GM23338 (cell line): Measurements from ENCODE around the gene MS4A7.

Experiments used
- EZH2 ChIP-seq: fragments of 200-600 bp; sonication (generic); IDR thresholded peaks from one replicate; pipeline ENCODE4 v1.8.0; 2017; ENCODE audit warnings: antibody characterized with exemption, mild to moderate bottlenecking, low read depth; ENCODE audit not compliant: unreplicated experiment
- POLR2AphosphoS5 ChIP-seq: IDR thresholded peaks from 2 replicates; pipeline ENCODE4 v1.6.1; 2016; ENCODE audit warnings: antibody characterized with exemption, low read depth
- ZNF114 ChIP-seq: fragments of 250-450 bp; sonication (Bioruptor Pico); IDR thresholded peaks from 2 replicates; pipeline ENCODE4 v1.5.0; 2020; ENCODE audit warnings: mild to moderate bottlenecking, moderate library complexity
- TF ChIP-seq, protein P1 (sequence below), 2 experiments: fragments of 200-600 bp in 1 of 2; sonication (generic) in 1 of 2; conservative IDR thresholded peaks; 2 replicates each; pipeline versions ENCODE4 v1.5.1 to v1.6.1; 2016 to 2017; ENCODE audit warnings: antibody characterized with exemption in 2 of 2, low read depth in 2 of 2, mild to moderate bottlenecking in 2 of 2, moderate library complexity in 1 of 2

DNA sequence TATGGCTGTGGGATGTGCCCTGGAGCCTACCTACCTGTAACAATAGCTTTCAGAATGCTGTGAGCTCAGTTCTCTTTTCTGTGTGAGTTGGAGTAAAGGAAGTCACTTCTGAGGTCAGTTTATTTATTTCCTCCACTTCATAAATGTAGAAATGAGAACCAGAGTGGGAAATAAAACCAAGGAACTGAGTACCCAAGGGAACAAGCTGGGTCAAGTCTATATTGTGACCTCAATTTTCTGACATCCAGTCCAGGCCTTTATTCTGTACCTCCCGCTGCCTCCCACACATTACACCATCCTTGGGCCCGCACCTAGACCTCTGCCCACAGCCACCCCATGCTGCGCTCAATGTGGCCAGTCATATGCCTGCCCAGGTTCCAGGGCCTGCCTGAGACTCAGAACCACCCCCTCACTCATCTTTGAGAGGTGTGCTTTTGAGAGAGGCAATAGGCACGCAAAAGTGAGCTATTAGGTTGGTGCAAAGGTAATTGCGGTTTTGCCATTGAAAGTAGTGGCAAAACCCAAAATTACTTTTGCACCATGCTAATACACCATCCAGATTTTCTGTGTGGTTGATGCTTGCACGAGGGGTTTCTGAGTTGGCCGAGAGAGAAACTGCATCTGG, 41.5 kb upstream of the MS4A7 start:
- TF ChIP-seq EZH2: no peak
- TF ChIP-seq, protein P1, sequence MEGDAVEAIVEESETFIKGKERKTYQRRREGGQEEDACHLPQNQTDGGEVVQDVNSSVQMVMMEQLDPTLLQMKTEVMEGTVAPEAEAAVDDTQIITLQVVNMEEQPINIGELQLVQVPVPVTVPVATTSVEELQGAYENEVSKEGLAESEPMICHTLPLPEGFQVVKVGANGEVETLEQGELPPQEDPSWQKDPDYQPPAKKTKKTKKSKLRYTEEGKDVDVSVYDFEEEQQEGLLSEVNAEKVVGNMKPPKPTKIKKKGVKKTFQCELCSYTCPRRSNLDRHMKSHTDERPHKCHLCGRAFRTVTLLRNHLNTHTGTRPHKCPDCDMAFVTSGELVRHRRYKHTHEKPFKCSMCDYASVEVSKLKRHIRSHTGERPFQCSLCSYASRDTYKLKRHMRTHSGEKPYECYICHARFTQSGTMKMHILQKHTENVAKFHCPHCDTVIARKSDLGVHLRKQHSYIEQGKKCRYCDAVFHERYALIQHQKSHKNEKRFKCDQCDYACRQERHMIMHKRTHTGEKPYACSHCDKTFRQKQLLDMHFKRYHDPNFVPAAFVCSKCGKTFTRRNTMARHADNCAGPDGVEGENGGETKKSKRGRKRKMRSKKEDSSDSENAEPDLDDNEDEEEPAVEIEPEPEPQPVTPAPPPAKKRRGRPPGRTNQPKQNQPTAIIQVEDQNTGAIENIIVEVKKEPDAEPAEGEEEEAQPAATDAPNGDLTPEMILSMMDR (conservative IDR thresholded peaks at IDR 0.05; ENCODE audit: low read depth in 2 of 2): no peak
- no peak for TF ChIP-seq ZNF114 (CRISPR knock-in tag)
- TF ChIP-seq POLR2AphosphoS5: no peak
